ENCODE measurements around the gene FRAS1. TPM values are rescaled to one million over a fixed set of nuclear protein-coding genes. Genes with fewer than 3 reads are reported as not detected.

Gene FRAS1
- total RNA-seq, 2 donors from 2014 or later, result 2.1 to 4.0 TPM

DNA sequence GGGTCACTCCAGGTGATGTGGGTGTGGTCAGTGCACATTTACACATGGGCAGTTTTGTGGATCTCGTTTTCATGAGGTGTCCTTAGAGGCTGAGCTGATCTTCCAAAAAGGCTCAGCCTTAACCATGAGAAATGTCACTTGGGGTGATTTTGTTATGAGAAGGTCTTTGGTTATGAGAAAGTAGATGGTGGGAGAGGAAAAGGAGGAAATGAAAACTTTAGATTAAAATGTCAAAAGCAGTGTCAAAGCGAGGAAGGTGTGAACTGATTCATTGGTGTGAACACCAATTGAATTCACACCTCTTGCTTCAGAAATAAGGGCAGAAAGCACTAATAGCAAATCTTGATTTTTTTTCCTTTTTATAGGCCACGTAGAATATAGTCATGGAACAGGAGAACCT lies 394.3 kb downstream of the FRAS1 start:
- no peaks in the 10 kb centered on the region for H3K4me1 ChIP-seq
- no peak for DNase-seq

DNA sequence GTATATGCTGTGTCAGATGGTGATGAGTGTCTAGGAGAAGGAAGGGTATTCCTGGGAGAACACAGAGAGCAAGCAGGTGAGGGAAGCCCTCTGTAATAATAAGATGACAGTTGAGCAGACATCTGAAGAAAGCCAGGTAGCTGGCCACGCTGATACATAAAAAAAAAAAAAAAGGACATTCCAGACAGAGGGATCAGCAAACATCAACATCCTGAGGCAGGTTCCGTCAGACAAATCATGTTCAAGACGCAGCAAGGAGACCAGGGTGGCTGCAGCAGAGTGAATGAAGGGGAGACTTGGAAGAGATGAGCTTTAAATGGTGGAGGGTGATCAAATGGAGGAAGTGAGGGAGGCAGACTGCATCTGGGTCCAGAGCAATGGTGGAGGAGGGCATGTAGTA lies 396.9 kb downstream of the FRAS1 start:
- Histone ChIP-seq H3K9ac (ENCODE audit: low read depth in 2 of 2, low read length in 2 of 2) (no peak overlapping the region), H3K4me1 (no peaks in the 10 kb centered on the region), H3K9me3 (no peaks in the 10 kb centered on the region), H3K36me3 (no peaks in the 10 kb centered on the region), H3K4me3 (no peak overlapping the region), H3K27ac (no peak overlapping the region), H3K27me3 (no peaks in the 10 kb centered on the region)
- no peak for DNase-seq
- TF ChIP-seq, protein P1, sequence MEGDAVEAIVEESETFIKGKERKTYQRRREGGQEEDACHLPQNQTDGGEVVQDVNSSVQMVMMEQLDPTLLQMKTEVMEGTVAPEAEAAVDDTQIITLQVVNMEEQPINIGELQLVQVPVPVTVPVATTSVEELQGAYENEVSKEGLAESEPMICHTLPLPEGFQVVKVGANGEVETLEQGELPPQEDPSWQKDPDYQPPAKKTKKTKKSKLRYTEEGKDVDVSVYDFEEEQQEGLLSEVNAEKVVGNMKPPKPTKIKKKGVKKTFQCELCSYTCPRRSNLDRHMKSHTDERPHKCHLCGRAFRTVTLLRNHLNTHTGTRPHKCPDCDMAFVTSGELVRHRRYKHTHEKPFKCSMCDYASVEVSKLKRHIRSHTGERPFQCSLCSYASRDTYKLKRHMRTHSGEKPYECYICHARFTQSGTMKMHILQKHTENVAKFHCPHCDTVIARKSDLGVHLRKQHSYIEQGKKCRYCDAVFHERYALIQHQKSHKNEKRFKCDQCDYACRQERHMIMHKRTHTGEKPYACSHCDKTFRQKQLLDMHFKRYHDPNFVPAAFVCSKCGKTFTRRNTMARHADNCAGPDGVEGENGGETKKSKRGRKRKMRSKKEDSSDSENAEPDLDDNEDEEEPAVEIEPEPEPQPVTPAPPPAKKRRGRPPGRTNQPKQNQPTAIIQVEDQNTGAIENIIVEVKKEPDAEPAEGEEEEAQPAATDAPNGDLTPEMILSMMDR (IDR thresholded peaks at IDR 0.05), result no peak
- intact Hi-C loops (cut with DNase I), result no loop called here

More for the DNA sequence above, 394.3 kb downstream of the FRAS1 start:
- TF ChIP-seq, protein P1 (IDR thresholded peaks at IDR 0.05), result no peak
- Histone ChIP-seq H3K4me3 (no peak overlapping the region), H3K9me3 (no peaks in the 10 kb centered on the region), H3K36me3 (no peaks in the 10 kb centered on the region), H3K27me3 (no peaks in the 10 kb centered on the region), H3K9ac (ENCODE audit: low read depth in 2 of 2, low read length in 2 of 2) (no peak overlapping the region), H3K27ac (no peak overlapping the region)
- intact Hi-C loops (cut with DNase I), result no loop called here

DNA sequence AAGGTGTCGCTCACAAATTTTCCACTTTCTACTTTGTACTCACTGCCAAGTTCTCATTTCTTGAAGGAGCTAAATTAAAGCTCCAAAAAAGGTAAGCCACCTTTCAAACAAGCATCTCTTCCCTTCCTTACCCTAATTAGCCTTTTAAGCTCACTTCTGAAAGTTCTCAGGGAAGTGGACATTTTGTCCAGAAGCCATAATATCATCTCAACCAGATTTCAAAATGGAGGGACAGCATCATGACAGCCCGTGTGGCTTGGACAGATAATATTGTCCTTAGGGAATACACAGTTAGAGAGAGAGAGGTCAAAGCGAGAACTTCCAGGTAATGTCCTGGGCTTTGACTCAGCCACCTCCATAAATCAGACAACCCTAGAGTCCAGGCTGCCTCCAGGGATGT lies 400.6 kb downstream of the FRAS1 start:
- TF ChIP-seq, protein P1 (IDR thresholded peaks at IDR 0.05), result no peak
- no peak for DNase-seq
- no peaks in the 10 kb centered on the region for H3K36me3 ChIP-seq
- no peaks in the 10 kb centered on the region for H3K4me1 ChIP-seq
- H3K9me3 ChIP-seq, result no peaks in the 10 kb centered on the region
- no peak overlapping the region for H3K9ac ChIP-seq (ENCODE audit: low read depth in 2 of 2, low read length in 2 of 2)
- no peak overlapping the region for H3K27ac ChIP-seq
- no peak overlapping the region for H3K4me3 ChIP-seq
- no peaks in the 10 kb centered on the region for H3K27me3 ChIP-seq
- intact Hi-C loops (cut with DNase I), result no loop called here

DNA sequence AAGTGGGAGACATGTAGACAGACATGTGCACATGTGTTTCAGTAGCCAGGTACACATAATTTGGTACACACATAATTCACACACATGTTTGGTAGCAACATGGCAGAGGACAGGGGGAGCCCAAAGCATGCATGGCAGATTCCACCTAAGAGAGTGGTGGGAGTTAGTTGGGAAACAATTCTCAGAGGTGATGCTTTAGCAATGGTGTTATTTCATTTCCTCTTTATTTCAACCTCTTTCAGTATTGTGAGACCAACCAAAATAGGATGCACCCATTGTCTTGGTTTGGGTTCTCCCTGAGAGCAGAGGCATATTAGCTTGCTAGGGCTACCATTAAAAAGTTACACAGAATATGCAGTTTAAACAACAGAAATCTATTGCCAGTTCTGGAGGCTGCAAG lies 402.2 kb downstream of the FRAS1 start:
- intact Hi-C loops (cut with DNase I), result no loop called here
- H3K9me3 ChIP-seq, result no peaks in the 10 kb centered on the region
- H3K27me3 ChIP-seq, result no peaks in the 10 kb centered on the region
- TF ChIP-seq, protein P1 (IDR thresholded peaks at IDR 0.05), result no peak
- H3K9ac ChIP-seq (ENCODE audit: low read depth in 2 of 2, low read length in 2 of 2), result no peak overlapping the region
- H3K27ac ChIP-seq, result no peak overlapping the region
- no peak overlapping the region for H3K4me3 ChIP-seq
- no peaks in the 10 kb centered on the region for H3K36me3 ChIP-seq
- no peaks in the 10 kb centered on the region for H3K4me1 ChIP-seq
- DNase-seq, result no peak

DNA sequence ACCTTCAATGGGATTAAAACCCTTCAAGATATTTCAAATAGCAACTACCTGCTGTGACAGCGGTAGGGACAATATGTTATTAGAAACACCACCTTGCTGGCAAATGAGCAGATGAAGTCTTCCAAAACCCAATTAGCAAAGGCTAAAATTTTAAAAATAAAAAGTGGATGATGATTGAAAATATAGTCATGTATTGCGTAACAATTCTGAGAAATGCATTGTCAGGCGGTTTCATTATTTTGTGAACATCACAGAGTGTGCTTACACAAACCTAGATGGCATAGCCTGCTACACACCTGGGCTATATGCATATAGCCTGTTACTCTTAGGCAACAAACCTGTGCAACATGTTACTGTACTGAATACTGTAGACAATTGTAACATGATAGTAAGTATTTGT lies 403.2 kb downstream of the FRAS1 start:
- H3K27me3 ChIP-seq, result no peaks in the 10 kb centered on the region
- intact Hi-C loops (cut with DNase I), result no loop called here
- H3K27ac ChIP-seq, result no peak overlapping the region

More for the DNA sequence above, 403.2 kb downstream of the FRAS1 start:
- no peak for DNase-seq
- H3K36me3 ChIP-seq, result no peaks in the 10 kb centered on the region
- no peaks in the 10 kb centered on the region for H3K4me1 ChIP-seq
- TF ChIP-seq, protein P1 (IDR thresholded peaks at IDR 0.05), result no peak
- no peak overlapping the region for H3K9ac ChIP-seq (ENCODE audit: low read depth in 2 of 2, low read length in 2 of 2)
- H3K9me3 ChIP-seq, result no peaks in the 10 kb centered on the region
- H3K4me3 ChIP-seq, result no peak overlapping the region
